ENCODE results near the gene SLC35E3. TPM values are rescaled to one million over a fixed set of nuclear protein-coding genes. Genes with fewer than 3 reads are reported as not detected.

SLC35E3 gene
- polyA plus RNA-seq, 2 of the 4 experiments (the other 2 are of a cell fraction): 5.1 to 22.1 TPM

GRCh38 chr12:68821357-68822188, 75.6 kb downstream of the SLC35E3 start:
- H3K27ac ChIP-seq: no peak overlapping the region
- no peak overlapping the region for H3K4me3 ChIP-seq
- FAIRE-seq: no peak
- no peak for DNase-seq (ENCODE audit: low read depth in 1 of 2, low spot score in 1 of 2)
- peak; percentile 62 to 65; a peak in 5 of 6 replicates for ATAC-seq
- no peak for TF ChIP-seq NR3C1 (IDR thresholded peaks at IDR 0.05)
- CTCF ChIA-PET: interaction anchor here (0.7 to 3.5 kb wide), 3 partner anchors 9 to 573 kb away, joined by 3 to 28 read pairs (median 5); no protein-coding TSS in a partner anchor
- H3K4me2 ChIP-seq: no peak overlapping the region
- H3K4me1 ChIP-seq: peaks cover under 1% of the 10 kb centered on the region; the same call in 2 of the 3 replicates
- POLR2A ChIA-PET: interaction anchor here (0.5 to 3.4 kb wide), 3 partner anchors 13 to 134 kb away, joined by 4 to 21 read pairs (median 5); partner anchors contain the start of gene MDM2
- 94% methylated on average over 6 of the region's 6 CpGs for WGBS (ENCODE audit: missing lambda C conversion rate)
- no peaks in the 10 kb centered on the region for H3K9me3 ChIP-seq

DNA sequence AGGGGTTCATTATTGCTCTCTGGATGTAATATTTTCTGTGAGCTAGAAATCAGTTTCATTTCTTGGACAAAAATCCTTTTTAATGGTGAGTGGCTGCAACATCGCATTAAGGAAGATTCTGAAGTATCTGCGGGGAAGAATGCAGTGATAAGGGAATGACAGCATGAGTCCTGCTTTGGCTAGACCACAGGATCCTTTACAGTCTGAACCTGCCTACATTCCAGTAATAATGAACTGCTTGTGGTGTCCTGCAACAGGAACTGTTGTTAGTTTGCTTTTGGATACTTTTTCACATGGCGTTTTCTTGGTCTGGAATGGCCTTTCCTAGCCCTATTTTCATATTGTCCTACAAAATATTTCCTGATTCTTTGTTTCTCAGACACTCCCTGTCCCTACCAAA, 77.7 kb downstream of the SLC35E3 start:
- ATAC-seq (no peak), DNase-seq (ENCODE audit: low read depth in 1 of 2, low spot score in 1 of 2) (no peak), FAIRE-seq (no peak)
- H3K4me1 ChIP-seq: peaks cover 12% of the 10 kb centered on the region; the same call in 2 of the 3 replicates
- POLR2A ChIA-PET: interaction anchor here (0.6 kb wide), 1 partner anchor 16 kb away, joined by 3 read pairs; the partner anchor contains the start of gene MDM2
- H3K27ac ChIP-seq: no peak overlapping the region
- TF ChIP-seq NR3C1 (IDR thresholded peaks at IDR 0.05) (no peak), POLR2A (IDR thresholded peaks at IDR 0.05; ENCODE audit: low read length) (no peak), PHF8 (IDR thresholded peaks at IDR 0.05; ENCODE audit: borderline replicate concordance, low read depth) (no peak), FOSL2 (IDR thresholded peaks at IDR 0.05) (no peak), FOSL2 (CRISPR knock-in tag; IDR thresholded peaks at IDR 0.05) (no peak), CEBPB (IDR thresholded peaks at IDR 0.05) (no peak), PBX3 (IDR thresholded peaks at IDR 0.05) (no peak), NPAS2 (CRISPR knock-in tag; IDR thresholded peaks at IDR 0.05; ENCODE audit: borderline replicate concordance) (no peak), CHD2 (IDR thresholded peaks at IDR 0.05; ENCODE audit: low read length, partially characterized antibody) (no peak), ESRRA (IDR thresholded peaks at IDR 0.05; ENCODE audit: borderline replicate concordance, low read length) (no peak), MYC (IDR thresholded peaks at IDR 0.05; ENCODE audit: borderline replicate concordance, low read length) (no peak), TP53 (CRISPR knock-in tag; IDR thresholded peaks at IDR 0.05) (no peak), FOSB (CRISPR knock-in tag; IDR thresholded peaks at IDR 0.05) (no peak), TFCP2L1 (CRISPR knock-in tag; IDR thresholded peaks at IDR 0.05) (no peak), SREBF2 (IDR thresholded peaks at IDR 0.05) (no peak), MAX (IDR thresholded peaks at IDR 0.05) (no peak), ATOH8 (CRISPR knock-in tag; IDR thresholded peaks at IDR 0.05; ENCODE audit: low read depth) (no peak), MAZ (IDR thresholded peaks at IDR 0.05; ENCODE audit: borderline replicate concordance, low read depth, low read length) (no peak), HOXA7 (CRISPR knock-in tag; IDR thresholded peaks at IDR 0.05) (no peak), JUNB (IDR thresholded peaks at IDR 0.05) (no peak), RAD21 (conservative IDR thresholded peaks at IDR 0.05 in 1 of 2, IDR thresholded peaks at IDR 0.05 in 1 of 2) (no peak)
- CTCF ChIA-PET: no interaction called here
- H3K9me3 ChIP-seq: no peaks in the 10 kb centered on the region
- no peak overlapping the region for H3K4me2 ChIP-seq
- H3K4me3 ChIP-seq: no peak overlapping the region
- WGBS (ENCODE audit: missing lambda C conversion rate): 92% methylated on average over 3 of the region's 3 CpGs

DNA sequence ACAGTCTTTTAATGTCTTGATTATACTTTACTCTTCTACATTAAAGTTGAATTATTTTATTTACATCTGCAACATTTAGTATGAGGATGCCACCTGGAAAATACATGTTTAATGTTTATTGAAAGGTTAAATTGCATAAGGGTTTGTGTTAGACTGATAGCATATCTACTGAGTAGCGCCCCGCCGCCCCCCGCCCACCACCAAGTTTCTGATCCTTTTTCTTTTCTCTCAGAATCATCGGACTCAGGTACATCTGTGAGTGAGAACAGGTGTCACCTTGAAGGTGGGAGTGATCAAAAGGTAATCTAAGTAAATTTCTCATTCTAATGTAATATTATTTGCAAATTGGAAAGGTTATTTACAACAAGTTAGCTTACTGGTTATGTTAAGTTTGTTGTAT, 78.2 kb downstream of the SLC35E3 start:
- no peak overlapping the region for H3K27ac ChIP-seq
- CTCF ChIA-PET: no interaction called here
- H3K4me1 ChIP-seq: peaks cover 12% of the 10 kb centered on the region; the same call in 2 of the 3 replicates
- TF ChIP-seq SMC3 (IDR thresholded peaks at IDR 0.05) (no peak), RCOR1 (IDR thresholded peaks at IDR 0.05; ENCODE audit: low read depth, low read length) (no peak), JUNB (IDR thresholded peaks at IDR 0.05) (no peak), CEBPB (IDR thresholded peaks at IDR 0.05) (no peak), ZC3H11A (IDR thresholded peaks at IDR 0.05) (no peak), MYC (IDR thresholded peaks at IDR 0.05; ENCODE audit: borderline replicate concordance, low read length) (no peak), REST (IDR thresholded peaks at IDR 0.05) (no peak)
- TF ChIP-seq, protein P1, sequence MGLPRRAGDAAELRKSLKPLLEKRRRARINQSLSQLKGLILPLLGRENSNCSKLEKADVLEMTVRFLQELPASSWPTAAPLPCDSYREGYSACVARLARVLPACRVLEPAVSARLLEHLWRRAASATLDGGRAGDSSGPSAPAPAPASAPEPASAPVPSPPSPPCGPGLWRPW (IDR thresholded peaks at IDR 0.05): no peak
- TF ChIP-seq, protein P2, sequence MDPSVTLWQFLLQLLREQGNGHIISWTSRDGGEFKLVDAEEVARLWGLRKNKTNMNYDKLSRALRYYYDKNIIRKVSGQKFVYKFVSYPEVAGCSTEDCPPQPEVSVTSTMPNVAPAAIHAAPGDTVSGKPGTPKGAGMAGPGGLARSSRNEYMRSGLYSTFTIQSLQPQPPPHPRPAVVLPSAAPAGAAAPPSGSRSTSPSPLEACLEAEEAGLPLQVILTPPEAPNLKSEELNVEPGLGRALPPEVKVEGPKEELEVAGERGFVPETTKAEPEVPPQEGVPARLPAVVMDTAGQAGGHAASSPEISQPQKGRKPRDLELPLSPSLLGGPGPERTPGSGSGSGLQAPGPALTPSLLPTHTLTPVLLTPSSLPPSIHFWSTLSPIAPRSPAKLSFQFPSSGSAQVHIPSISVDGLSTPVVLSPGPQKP (IDR thresholded peaks at IDR 0.05; ENCODE audit: low read depth, low read length): no peak

More for the DNA sequence above, 78.2 kb downstream of the SLC35E3 start:
- H3K4me2 ChIP-seq: no peak overlapping the region
- ATAC-seq (no peak), DNase-seq (ENCODE audit: low read depth in 1 of 2, low spot score in 1 of 2) (no peak), FAIRE-seq (no peak)
- 97% methylated on average over 5 of the region's 5 CpGs for WGBS (ENCODE audit: missing lambda C conversion rate)
- no peak overlapping the region for H3K4me3 ChIP-seq
- no peaks in the 10 kb centered on the region for H3K9me3 ChIP-seq
- POLR2A ChIA-PET: no interaction called here

Measured in A549 (cell line).